ENCODE data around the gene BIRC6. TPM values are rescaled to one million over a fixed set of nuclear protein-coding genes. Genes with fewer than 3 reads are reported as not detected.
"Not testable (repeated sequence)": the region's sequence is repeated elsewhere in the genome, so short reads cannot be mapped to it uniquely, and the experiment has no call there.

BIRC6 gene
- total RNA-seq, 1 experiment from 2014 or later = 69.6 TPM

DNA sequence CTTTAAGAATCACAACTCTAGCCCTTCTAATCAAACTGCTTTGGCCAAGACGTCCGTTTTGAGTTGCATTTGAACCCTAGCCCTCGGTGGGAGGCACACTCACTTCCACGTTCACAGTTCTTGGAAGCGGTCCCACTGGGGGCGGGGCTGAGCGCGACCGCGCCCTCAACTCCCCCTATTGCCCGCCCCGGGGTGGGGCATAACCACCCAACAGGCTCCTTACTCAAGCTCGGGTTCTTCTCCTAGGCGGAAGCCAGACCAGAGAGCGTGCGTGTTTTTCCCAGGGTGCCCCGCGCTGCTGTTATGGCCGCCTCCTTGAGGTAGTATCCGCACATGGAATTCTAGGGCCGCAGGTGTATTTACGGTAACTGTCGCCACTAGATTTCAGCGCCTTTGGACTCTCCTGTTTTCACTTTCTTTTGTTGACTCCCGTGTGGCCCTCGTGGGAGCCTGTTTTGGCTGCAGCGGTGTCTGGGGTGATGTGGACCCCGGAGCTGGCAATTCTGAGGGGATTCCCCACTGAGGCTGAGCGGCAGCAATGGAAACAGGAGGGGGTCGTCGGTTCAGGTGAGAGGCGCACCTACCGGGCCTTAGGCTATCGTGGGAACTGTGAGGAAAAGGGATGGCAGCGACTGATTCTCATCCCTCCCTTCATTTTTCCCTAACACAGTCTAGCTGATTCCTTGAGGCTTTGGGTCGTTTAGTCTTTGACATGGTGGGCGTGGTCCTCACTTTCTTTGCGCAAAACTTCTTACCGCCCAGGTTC, 271.2 kb downstream of the BIRC6 start, which contains the start of gene TTC27:
TSS of gene TTC27 (plus strand) at position 237 of the 766 bp plus-strand sequence. CDS start at position 480, 243 bp downstream.
- H3K27ac Mint-ChIP-seq (ENCODE audit: low read depth, unreplicated experiment) = peak within 1 kb of the TSS; percentile 94
- peaks cover 5% of the 10 kb centered on the region for H3K4me1 Mint-ChIP-seq (ENCODE audit: insufficient read depth, unreplicated experiment)
- TF ChIP-seq, protein P1, sequence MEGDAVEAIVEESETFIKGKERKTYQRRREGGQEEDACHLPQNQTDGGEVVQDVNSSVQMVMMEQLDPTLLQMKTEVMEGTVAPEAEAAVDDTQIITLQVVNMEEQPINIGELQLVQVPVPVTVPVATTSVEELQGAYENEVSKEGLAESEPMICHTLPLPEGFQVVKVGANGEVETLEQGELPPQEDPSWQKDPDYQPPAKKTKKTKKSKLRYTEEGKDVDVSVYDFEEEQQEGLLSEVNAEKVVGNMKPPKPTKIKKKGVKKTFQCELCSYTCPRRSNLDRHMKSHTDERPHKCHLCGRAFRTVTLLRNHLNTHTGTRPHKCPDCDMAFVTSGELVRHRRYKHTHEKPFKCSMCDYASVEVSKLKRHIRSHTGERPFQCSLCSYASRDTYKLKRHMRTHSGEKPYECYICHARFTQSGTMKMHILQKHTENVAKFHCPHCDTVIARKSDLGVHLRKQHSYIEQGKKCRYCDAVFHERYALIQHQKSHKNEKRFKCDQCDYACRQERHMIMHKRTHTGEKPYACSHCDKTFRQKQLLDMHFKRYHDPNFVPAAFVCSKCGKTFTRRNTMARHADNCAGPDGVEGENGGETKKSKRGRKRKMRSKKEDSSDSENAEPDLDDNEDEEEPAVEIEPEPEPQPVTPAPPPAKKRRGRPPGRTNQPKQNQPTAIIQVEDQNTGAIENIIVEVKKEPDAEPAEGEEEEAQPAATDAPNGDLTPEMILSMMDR (IDR thresholded peaks at IDR 0.05; ENCODE audit: unreplicated experiment) = no peak
- ChIA-PET CTCF (interaction anchor here (0.6 to 0.7 kb wide), 2 partner anchors 27 to 406 kb away, joined by 3 to 5 read pairs; no protein-coding TSS in a partner anchor), POLR2A (interaction anchor here (0.6 to 1.4 kb wide), 5 partner anchors 9 to 1782 kb away, joined by 3 to 4 read pairs (median 3); no protein-coding TSS in a partner anchor)
- intact Hi-C loops (cut with micrococcal nuclease) = no loop called here
- H3K36me3 Mint-ChIP-seq (ENCODE audit: insufficient read depth, unreplicated experiment) = peaks cover 40% of the 10 kb centered on the region
- BruUV-seq (replicated peaks) = TSS peak; percentile 70
- peak; percentile 97 for DNase-seq (ENCODE audit: unreplicated experiment)
- no peaks in the 10 kb centered on the region for H3K9me3 Mint-ChIP-seq (ENCODE audit: unreplicated experiment)
- H3K27me3 Mint-ChIP-seq (ENCODE audit: insufficient read depth, unreplicated experiment) = no peaks in the 10 kb centered on the region
- peak within 1 kb of the TSS; percentile 89 for H3K4me3 Mint-ChIP-seq (ENCODE audit: unreplicated experiment)

DNA sequence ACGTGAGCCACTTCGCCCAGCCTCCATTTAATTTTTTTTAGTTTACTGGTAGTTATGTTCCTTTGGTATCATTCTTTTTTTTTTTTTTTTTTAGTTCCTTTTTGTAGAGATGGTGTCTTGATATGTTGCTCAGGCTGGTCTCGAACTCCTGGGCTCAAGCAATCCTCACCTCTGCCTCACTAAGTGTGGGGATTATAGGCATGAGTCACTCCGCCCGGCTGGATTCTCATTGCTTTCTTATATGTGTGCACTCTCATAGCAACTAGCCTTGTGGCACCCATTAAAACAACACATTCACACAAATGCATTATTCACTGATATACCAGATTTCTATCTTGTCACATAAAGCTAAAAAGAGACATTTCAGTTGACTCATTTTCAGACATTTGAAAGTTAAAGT, 275.3 kb downstream of the BIRC6 start:
- CTCF ChIA-PET = interaction anchor here (0.6 kb wide), 2 partner anchors 9 to 793 kb away, joined by 3 to 6 read pairs; no protein-coding TSS in a partner anchor
- peak; percentile 53 for DNase-seq (ENCODE audit: unreplicated experiment)
- POLR2A ChIA-PET = no interaction called here
- Mint-ChIP-seq H3K27ac (ENCODE audit: low read depth, unreplicated experiment) (no peak overlapping the region), H3K9me3 (ENCODE audit: unreplicated experiment) (no peaks in the 10 kb centered on the region), H3K36me3 (ENCODE audit: insufficient read depth, unreplicated experiment) (peaks cover 58% of the 10 kb centered on the region), H3K4me3 (ENCODE audit: unreplicated experiment) (no peak overlapping the region), H3K4me1 (ENCODE audit: insufficient read depth, unreplicated experiment) (peaks cover 5% of the 10 kb centered on the region), H3K27me3 (ENCODE audit: insufficient read depth, unreplicated experiment) (no peaks in the 10 kb centered on the region)
- TF ChIP-seq, protein P1 (IDR thresholded peaks at IDR 0.05; ENCODE audit: unreplicated experiment) = no peak
- intact Hi-C loops (cut with micrococcal nuclease) = no loop called here
- BruUV-seq (replicated peaks) = no TSS peak

- Mint-ChIP-seq H3K4me3 (ENCODE audit: unreplicated experiment) (no peak overlapping the region), H3K4me1 (ENCODE audit: insufficient read depth, unreplicated experiment) (no peaks in the 10 kb centered on the region)
- TF ChIP-seq, protein P1 (IDR thresholded peaks at IDR 0.05; ENCODE audit: unreplicated experiment) = no peak
These were observed 276.2 kb downstream of the BIRC6 start for GRCh38 chr2:32633040-32633439.

GRCh38 chr2:32638548-32638947, 281.7 kb downstream of the BIRC6 start:
- H3K4me1 Mint-ChIP-seq (ENCODE audit: insufficient read depth, unreplicated experiment); BruUV-seq (replicated peaks); H3K9me3 Mint-ChIP-seq (ENCODE audit: unreplicated experiment); intact Hi-C loops (cut with micrococcal nuclease); CTCF ChIA-PET; POLR2A ChIA-PET; H3K27ac Mint-ChIP-seq (ENCODE audit: low read depth, unreplicated experiment); DNase-seq (ENCODE audit: unreplicated experiment); H3K4me3 Mint-ChIP-seq (ENCODE audit: unreplicated experiment); H3K27me3 Mint-ChIP-seq (ENCODE audit: insufficient read depth, unreplicated experiment): not testable (repeated sequence)
- peaks cover 78% of the 10 kb centered on the region for H3K36me3 Mint-ChIP-seq (ENCODE audit: insufficient read depth, unreplicated experiment)

More at GRCh38 chr2:32633040-32633439, 276.2 kb downstream of the BIRC6 start:
- Mint-ChIP-seq H3K27me3 (ENCODE audit: insufficient read depth, unreplicated experiment) (no peaks in the 10 kb centered on the region), H3K36me3 (ENCODE audit: insufficient read depth, unreplicated experiment) (peaks cover 64% of the 10 kb centered on the region), H3K9me3 (ENCODE audit: unreplicated experiment) (no peaks in the 10 kb centered on the region), H3K27ac (ENCODE audit: low read depth, unreplicated experiment) (no peak overlapping the region)
- no TSS peak for BruUV-seq (replicated peaks)
- intact Hi-C loops (cut with micrococcal nuclease) = no loop called here
- POLR2A ChIA-PET = no interaction called here
- no peak for DNase-seq (ENCODE audit: unreplicated experiment)
- CTCF ChIA-PET = interaction anchor here (0.6 to 0.7 kb wide), 2 partner anchors 102 to 792 kb away, joined by 3 read pairs; no protein-coding TSS in a partner anchor

All from MCF 10A (cell line).